Measurements from ENCODE around the gene DCTPP1.

The DCTPP1 gene

DNA sequence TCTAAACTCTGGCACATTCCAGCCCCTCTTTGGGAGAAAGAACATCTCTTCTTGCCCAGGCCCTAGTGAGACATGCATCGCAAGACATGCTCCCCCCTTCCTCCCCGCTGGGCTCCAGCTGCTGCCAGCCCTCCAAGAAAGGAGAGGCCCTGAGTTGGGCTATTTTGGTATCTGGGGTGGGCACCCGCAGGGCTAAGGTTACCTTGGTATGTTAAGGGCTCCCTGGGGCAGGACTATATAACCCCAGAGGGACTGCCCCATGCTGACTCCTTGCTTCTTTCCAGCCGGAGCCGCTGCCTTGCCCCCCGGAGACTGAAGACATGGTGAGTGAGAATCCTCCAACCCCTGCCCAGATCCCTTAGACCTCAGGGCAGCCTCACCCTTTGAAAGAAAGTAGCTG is 55.3 kb downstream of the DCTPP1 start, which contains the start of gene MYL11 (continued):
- TF ChIP-seq ZNF23 (tag by site-specific recombination; IDR thresholded peaks at IDR 0.05; ENCODE audit: borderline replicate concordance), result no peak
- no peak for TF ChIP-seq ZNF19 (tag by site-specific recombination; IDR thresholded peaks at IDR 0.05; ENCODE audit: low read depth)
- TF ChIP-seq ZIC2 (tag by site-specific recombination; IDR thresholded peaks at IDR 0.05), result peak; percentile 94
- TF ChIP-seq ZNF114 (tag by site-specific recombination; IDR thresholded peaks at IDR 0.05), result no peak
- TF ChIP-seq HOXA7 (CRISPR knock-in tag; IDR thresholded peaks at IDR 0.05; ENCODE audit: borderline replicate concordance), result no peak
- no peak for TF ChIP-seq ZNF394 (tag by site-specific recombination; IDR thresholded peaks at IDR 0.05; ENCODE audit: borderline replicate concordance)
- no peak for TF ChIP-seq SETDB1 (IDR thresholded peaks at IDR 0.05; ENCODE audit: insufficient read length, low read length)
- TF ChIP-seq ZNF184 (tag by site-specific recombination; IDR thresholded peaks at IDR 0.05), result no peak
- no peak for TF ChIP-seq ZNF701 (tag by site-specific recombination; IDR thresholded peaks at IDR 0.05)
- no peak for TF ChIP-seq ZNF10 (tag by site-specific recombination; IDR thresholded peaks at IDR 0.05)
